Activated T-helper 1 cell treated with Interleukin-2 at 50 U/mL for 16 hours (primary cell): Measurements from ENCODE around the gene B4GALT7.
"Not testable (repeated sequence)": the region's sequence is repeated elsewhere in the genome, so short reads cannot be mapped to it uniquely, and the experiment has no call there.

Experiments
- DNase-seq: peaks from one replicate; pipeline ENCODE4 v3.0.0-alpha.2; 2020; ENCODE audit warnings: low read depth

Gene B4GALT7

GRCh38 chr5:177599731-177600507 is at the start of gene B4GALT7:
Gene B4GALT7, plus strand, starts transcription at chr5:177600132. Its CDS starts 79 bp downstream, at chr5:177600211.
- DNase-seq, result peak; percentile 81

- no peak for DNase-seq
Observed at GRCh38 chr5:177552839-177553455, 47.0 kb upstream of the B4GALT7 start.

GRCh38 chr5:177553671-177554429 is 46.1 kb upstream of the B4GALT7 start:
- peak; percentile 15 for DNase-seq

- DNase-seq, result peak; percentile 93
Observed at GRCh38 chr5:177554474-177555111, 45.3 kb upstream of the B4GALT7 start, which contains the start of gene FAM193B. Gene FAM193B, minus strand, starts transcription at chr5:177554563. Its CDS starts 105 bp downstream, at chr5:177554458.

- DNase-seq, result no peak
Observed at GRCh38 chr5:177555228-177555627, 44.7 kb upstream of the B4GALT7 start.

GRCh38 chr5:177555665-177556064 is 44.3 kb upstream of the B4GALT7 start:
- DNase-seq, result no peak

GRCh38 chr5:177557041-177557647 is 42.8 kb upstream of the B4GALT7 start:
- DNase-seq, result no peak

- DNase-seq, result no peak
Observed at GRCh38 chr5:177557796-177558195, 42.1 kb upstream of the B4GALT7 start.

- DNase-seq, result not testable (repeated sequence)
Observed at GRCh38 chr5:177559446-177559941, 40.4 kb upstream of the B4GALT7 start.

- no peak for DNase-seq
Observed at GRCh38 chr5:177565046-177565445, 34.9 kb upstream of the B4GALT7 start.

GRCh38 chr5:177568326-177568725 is 31.6 kb upstream of the B4GALT7 start:
- DNase-seq, result no peak

- no peak for DNase-seq
Observed at GRCh38 chr5:177569894-177570293, 30.0 kb upstream of the B4GALT7 start.

GRCh38 chr5:177575488-177575887 is 24.4 kb upstream of the B4GALT7 start:
- DNase-seq, result no peak

GRCh38 chr5:177576169-177576568 is 23.8 kb upstream of the B4GALT7 start:
- DNase-seq, result no peak

GRCh38 chr5:177578316-177578715 is 21.6 kb upstream of the B4GALT7 start:
- no peak for DNase-seq

- no peak for DNase-seq
Observed at GRCh38 chr5:177588413-177588909, 11.5 kb upstream of the B4GALT7 start.

- no peak for DNase-seq
Observed at GRCh38 chr5:177590406-177590805, 9.5 kb upstream of the B4GALT7 start.

- DNase-seq, result no peak
Observed at GRCh38 chr5:177591690-177592009, 8.3 kb upstream of the B4GALT7 start.

GRCh38 chr5:177592010-177592834 is 7.7 kb upstream of the B4GALT7 start, which contains the start of gene TMED9:
Gene TMED9, plus strand, starts transcription at chr5:177592203. Its CDS starts 12 bp downstream, at chr5:177592215.
- peak; percentile 86 for DNase-seq

- DNase-seq, result no peak
Observed at GRCh38 chr5:177592905-177593304, 7.0 kb upstream of the B4GALT7 start.
